Smooth muscle cell (in vitro differentiated cells): ENCODE data around the gene DDX4. TPM values are rescaled to one million over a fixed set of nuclear protein-coding genes. Genes with fewer than 3 reads are reported as not detected.

Experiments
- DNase-seq: peaks from one replicate; lab custom pipeline; 2025; ENCODE audit not compliant: unreplicated experiment; lab: John Stamatoyannopoulos, UW
- H2AFZ ChIP-seq: fragments of 200-600 bp; sonication (generic); 2 replicates; pipeline ENCODE4 v1.6.0; 2016; ENCODE audit warnings: antibody characterized with exemption, low read depth, mild to moderate bottlenecking
- H3F3A ChIP-seq: fragments of 200-600 bp; sonication (generic); 2 replicates; pipeline ENCODE4 v1.6.0; 2017; ENCODE audit warnings: antibody characterized with exemption, low read depth
- H3K27ac ChIP-seq: fragments of 200-600 bp; sonication (generic); 2 replicates; pipeline ENCODE4 v1.5.1; 2016; ENCODE audit warnings: low read depth, mild to moderate bottlenecking
- H3K27me3 ChIP-seq: fragments of 200-600 bp; sonication (generic); 2 replicates; pipeline ENCODE4 v1.6.1; 2016; ENCODE audit warnings: low read depth, mild to moderate bottlenecking
- H3K36me3 ChIP-seq: fragments of 200-600 bp; sonication (generic); 2 replicates; pipeline ENCODE4 v1.5.1; 2016; ENCODE audit warnings: low read depth
- H3K4me1 ChIP-seq: fragments of 200-600 bp; sonication (generic); 2 replicates; pipeline ENCODE4 v1.5.1; 2016; ENCODE audit warnings: low read depth
- H3K4me2 ChIP-seq: fragments of 200-600 bp; sonication (generic); 2 replicates; pipeline ENCODE4 v1.6.0; 2016; ENCODE audit warnings: mild to moderate bottlenecking
- H3K4me3 ChIP-seq: fragments of 200-600 bp; sonication (generic); 2 replicates; pipeline ENCODE4 v1.5.1; 2016; ENCODE audit warnings: mild to moderate bottlenecking
- H3K79me2 ChIP-seq: fragments of 200-600 bp; sonication (generic); 2 replicates; pipeline ENCODE4 v1.6.0; 2016; ENCODE audit warnings: low read depth, mild to moderate bottlenecking
- H3K9ac ChIP-seq: fragments of 200-600 bp; sonication (generic); 2 replicates; pipeline ENCODE4 v1.6.0; 2016; ENCODE audit warnings: low read depth
- H3K9me3 ChIP-seq: fragments of 200-600 bp; sonication (generic); replicated peaks from 2 replicates; pipeline ENCODE4 v1.5.1; 2016; ENCODE audit warnings: low read depth
- H4K20me1 ChIP-seq: fragments of 200-600 bp; sonication (generic); 2 replicates; pipeline ENCODE4 v1.6.0; 2016; ENCODE audit warnings: low read depth
- WGBS: methylation state at CpG from one replicate; pipeline ENCODE4 v1.1.7; 2016; ENCODE audit warnings: low lambda C conversion rate; 5-methylcytosine and 5-hydroxymethylcytosine counted together
- polyA plus RNA-seq: library from polyadenylated mRNA; unstranded; fragments of >200 nt; fragmentation: Nextera tagmentation; extraction: Ambion mirVana; gene quantifications from 2 replicates; pipeline ENCODE4 v1.2.1, GENCODE V29; 2016
- total RNA-seq: library from RNA; depleted of rRNA; stranded (reverse); fragments of >200 nt; gene quantifications from 2 replicates; pipeline ENCODE4 v1.2.3, GENCODE V29; 2014
- TF ChIP-seq, protein P1 (sequence below): fragments of 200-600 bp; sonication (generic); IDR thresholded peaks from 2 replicates; pipeline ENCODE4 v1.5.1; 2017; ENCODE audit warnings: borderline replicate concordance, mild to moderate bottlenecking, antibody characterized with exemption; ENCODE audit not compliant: insufficient read depth, poor library complexity, severe bottlenecking

DDX4 gene
- total and polyA plus RNA-seq, 2 experiments from 2014 or later: 0.09 TPM; not detected in 1

GRCh38 chr5:55860709-55861108 lies 122.8 kb downstream of the DDX4 start:
- Histone ChIP-seq H3K4me3 (no peak overlapping the region), H3K27ac (no peak overlapping the region), H3K9ac (no peak overlapping the region), H3F3A (no peaks in the 10 kb centered on the region), H3K4me2 (no peak overlapping the region), H2AFZ (no peak overlapping the region), H3K9me3 (no peaks in the 10 kb centered on the region), H3K36me3 (no peaks in the 10 kb centered on the region), H4K20me1 (no peaks in the 10 kb centered on the region), H3K79me2 (no peaks in the 10 kb centered on the region), H3K27me3 (no peaks in the 10 kb centered on the region), H3K4me1 (peaks cover 6% of the 10 kb centered on the region)
- TF ChIP-seq, protein P1, sequence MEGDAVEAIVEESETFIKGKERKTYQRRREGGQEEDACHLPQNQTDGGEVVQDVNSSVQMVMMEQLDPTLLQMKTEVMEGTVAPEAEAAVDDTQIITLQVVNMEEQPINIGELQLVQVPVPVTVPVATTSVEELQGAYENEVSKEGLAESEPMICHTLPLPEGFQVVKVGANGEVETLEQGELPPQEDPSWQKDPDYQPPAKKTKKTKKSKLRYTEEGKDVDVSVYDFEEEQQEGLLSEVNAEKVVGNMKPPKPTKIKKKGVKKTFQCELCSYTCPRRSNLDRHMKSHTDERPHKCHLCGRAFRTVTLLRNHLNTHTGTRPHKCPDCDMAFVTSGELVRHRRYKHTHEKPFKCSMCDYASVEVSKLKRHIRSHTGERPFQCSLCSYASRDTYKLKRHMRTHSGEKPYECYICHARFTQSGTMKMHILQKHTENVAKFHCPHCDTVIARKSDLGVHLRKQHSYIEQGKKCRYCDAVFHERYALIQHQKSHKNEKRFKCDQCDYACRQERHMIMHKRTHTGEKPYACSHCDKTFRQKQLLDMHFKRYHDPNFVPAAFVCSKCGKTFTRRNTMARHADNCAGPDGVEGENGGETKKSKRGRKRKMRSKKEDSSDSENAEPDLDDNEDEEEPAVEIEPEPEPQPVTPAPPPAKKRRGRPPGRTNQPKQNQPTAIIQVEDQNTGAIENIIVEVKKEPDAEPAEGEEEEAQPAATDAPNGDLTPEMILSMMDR: no peak
- DNase-seq: no peak
- WGBS: 75% methylated on average over 4 of the region's 4 CpGs

DNA sequence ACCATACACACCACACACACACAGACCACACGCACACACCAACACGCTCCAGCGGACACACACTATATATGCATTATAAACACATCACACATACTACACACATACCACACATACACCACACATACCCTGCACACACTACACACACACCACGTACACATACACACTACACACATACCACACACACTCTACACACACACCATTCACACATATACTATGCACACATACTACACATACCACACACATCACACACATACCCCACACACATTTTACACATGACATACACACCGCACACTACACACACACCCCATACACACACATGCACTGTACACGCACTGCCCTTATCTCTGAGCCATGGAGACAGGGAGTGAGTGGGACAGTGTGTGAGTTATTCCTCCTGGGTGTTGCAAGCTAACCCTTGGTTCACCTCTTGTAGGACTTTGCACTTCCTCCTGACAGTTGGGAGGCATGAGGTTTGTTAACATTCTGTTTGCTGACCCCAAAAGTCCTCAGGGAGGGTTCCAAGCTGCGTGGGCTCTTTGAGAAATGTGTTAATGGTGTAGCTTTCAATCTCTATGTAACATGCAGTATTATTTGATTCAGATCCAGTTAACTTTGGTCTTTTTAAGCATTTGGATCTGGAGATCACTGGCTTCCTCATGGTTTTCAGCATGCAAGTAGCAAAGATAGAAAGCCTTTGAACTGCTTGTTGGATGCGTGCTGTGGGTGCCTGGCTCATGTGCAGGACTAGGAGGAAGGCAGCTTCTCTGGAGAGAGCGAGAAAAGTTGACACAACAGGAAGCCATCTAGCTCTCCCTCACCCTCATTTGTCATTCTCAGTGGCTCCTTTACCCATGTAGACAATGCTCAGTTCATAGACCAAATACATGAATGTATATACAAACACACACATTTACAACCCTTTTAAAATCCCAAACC lies 127.0 kb downstream of the DDX4 start:
- TF ChIP-seq, protein P1: no peak
- Histone ChIP-seq H3K4me3 (no peak overlapping the region), H2AFZ (no peak overlapping the region), H3K36me3 (no peaks in the 10 kb centered on the region), H3K4me1 (peaks cover 12% of the 10 kb centered on the region), H3F3A (peaks cover 4% of the 10 kb centered on the region), H3K27me3 (no peaks in the 10 kb centered on the region), H3K9me3 (no peaks in the 10 kb centered on the region), H3K9ac (no peak overlapping the region), H3K79me2 (no peaks in the 10 kb centered on the region), H4K20me1 (no peaks in the 10 kb centered on the region), H3K27ac (no peak overlapping the region), H3K4me2 (no peak overlapping the region)
- DNase-seq: no peak
- 90% methylated on average over 9 of the region's 9 CpGs for WGBS

GRCh38 chr5:55865831-55866230 lies 128.0 kb downstream of the DDX4 start:
- 87% methylated on average over 3 of the region's 3 CpGs for WGBS
- no peak overlapping the region for H3K4me2 ChIP-seq

More at GRCh38 chr5:55865831-55866230, 128.0 kb downstream of the DDX4 start:
- H3K79me2 ChIP-seq: no peaks in the 10 kb centered on the region
- TF ChIP-seq, protein P1: no peak
- DNase-seq: no peak
- H3K4me3 ChIP-seq: no peak overlapping the region
- peaks cover 4% of the 10 kb centered on the region for H3F3A ChIP-seq
- H4K20me1 ChIP-seq: no peaks in the 10 kb centered on the region
- H2AFZ ChIP-seq: no peak overlapping the region
- H3K27me3 ChIP-seq: no peaks in the 10 kb centered on the region
- no peaks in the 10 kb centered on the region for H3K36me3 ChIP-seq
- H3K9ac ChIP-seq: no peak overlapping the region
- H3K27ac ChIP-seq: no peak overlapping the region
- no peaks in the 10 kb centered on the region for H3K9me3 ChIP-seq
- H3K4me1 ChIP-seq: peaks cover 12% of the 10 kb centered on the region
